HG03521 (cell line): ENCODE measurements around the gene UCK1.
"Not testable (repeated sequence)": the region's sequence is repeated elsewhere in the genome, so short reads cannot be mapped to it uniquely, and the experiment has no call there.

Source experiments
- ATAC-seq: cut with Tn5 transposase; IDR thresholded peaks from one replicate; pipeline ENCODE4 v1.9.1; 2021; ENCODE audit warnings: mild to moderate bottlenecking, moderate library complexity; ENCODE audit not compliant: unreplicated experiment

The UCK1 gene

DNA sequence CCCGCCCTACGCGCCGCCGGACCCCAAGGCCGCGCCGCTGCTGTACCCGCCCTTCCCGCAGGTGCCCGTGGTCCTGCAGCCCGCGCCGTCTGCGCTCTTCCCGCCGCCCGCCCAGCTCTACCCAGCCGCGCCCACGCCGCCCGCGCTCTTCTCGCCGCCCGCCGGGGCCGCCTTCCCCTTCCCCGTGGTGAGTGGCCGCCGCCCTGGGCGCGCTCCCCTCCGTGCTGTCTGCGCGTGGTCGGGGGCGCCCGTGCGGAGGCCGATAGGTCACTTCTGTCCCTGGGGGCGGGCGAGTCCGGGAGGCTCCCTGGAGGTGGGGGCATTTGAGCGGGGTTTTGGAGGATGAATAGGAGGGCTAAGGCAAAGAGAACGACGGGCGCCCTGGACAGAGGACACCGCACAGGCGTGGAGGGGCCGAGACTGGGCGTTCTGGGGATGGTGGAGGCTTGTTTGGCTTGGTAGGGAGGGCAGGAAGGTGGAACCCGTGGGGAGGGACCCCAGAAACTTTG is 23.8 kb upstream of the UCK1 start:
- ATAC-seq: no peak

DNA sequence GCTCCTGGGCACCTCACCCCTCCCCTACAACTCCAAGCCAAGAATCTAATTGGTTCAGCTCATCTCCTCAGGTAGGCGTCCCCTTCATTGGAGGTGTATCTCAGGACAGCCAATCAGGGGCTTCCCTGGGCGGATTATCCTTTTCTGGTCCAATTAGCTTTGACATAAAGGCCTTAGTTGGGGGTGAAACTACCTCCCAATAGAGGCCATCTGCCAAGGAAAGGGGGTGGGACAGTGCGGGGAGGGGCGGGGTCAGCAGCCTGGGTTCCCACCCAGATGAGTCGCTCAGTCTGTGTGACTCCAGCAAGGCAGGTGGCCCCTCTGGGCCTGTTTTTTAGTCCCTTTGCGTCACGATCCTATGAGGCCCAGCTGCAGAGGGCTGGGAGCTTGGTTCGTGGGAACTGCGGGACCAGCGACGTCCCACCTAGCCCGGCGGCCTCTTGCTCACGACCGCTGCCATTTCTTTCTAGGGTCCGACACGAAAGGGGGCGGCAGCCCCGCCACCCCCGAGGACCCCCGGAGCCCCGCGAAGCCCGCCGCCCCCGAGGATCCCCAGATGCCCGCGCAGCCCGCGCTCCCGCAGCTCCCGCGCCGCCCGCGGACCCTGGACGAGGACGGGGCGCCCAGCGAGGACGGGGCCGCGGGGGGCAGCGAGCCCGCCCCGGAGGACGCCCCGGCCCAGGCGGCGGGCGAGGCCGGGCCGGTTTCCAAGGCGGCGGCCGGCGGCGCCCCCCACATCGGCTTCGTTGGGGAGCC is 23.2 kb upstream of the UCK1 start:
- no peak for ATAC-seq

DNA sequence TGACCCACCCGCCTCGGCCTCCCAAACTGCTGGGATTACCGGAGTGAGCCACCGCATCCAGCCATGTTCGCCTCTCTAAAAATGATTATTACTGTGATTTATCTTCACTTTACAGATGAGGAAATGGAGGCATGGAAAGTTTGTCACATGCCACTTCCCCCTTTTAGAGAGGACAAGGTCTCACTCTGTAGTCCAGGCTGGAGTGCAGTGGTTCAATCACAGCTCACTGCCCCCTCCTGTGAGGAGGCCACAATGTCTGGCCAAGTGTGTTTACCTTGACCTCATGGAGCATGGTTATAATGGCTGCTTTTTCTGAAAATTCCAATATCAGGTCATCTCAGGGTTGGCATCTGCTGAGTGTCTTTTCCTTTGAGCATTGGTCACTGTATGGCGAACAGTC is 21.0 kb upstream of the UCK1 start:
- ATAC-seq: no peak

DNA sequence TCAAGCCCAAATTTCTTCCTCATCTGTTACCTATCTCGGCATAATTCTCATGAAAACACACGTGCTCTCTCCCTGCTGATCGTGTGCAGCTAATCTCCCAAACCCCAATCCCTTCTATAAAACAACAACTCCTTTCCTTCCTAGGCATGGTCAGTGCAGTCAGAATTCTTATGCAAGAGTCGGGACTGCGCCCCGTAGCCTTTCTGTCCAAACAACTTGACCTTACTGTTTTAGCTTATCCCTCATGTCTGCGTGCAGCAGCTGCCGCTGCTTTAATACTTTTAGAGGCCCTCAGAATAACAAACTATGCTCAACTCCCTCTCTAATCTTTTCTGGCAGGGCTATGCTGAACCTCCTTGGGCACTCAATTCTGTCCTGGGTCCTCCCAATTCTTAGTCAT is 19.4 kb upstream of the UCK1 start:
- not testable (repeated sequence) for ATAC-seq

DNA sequence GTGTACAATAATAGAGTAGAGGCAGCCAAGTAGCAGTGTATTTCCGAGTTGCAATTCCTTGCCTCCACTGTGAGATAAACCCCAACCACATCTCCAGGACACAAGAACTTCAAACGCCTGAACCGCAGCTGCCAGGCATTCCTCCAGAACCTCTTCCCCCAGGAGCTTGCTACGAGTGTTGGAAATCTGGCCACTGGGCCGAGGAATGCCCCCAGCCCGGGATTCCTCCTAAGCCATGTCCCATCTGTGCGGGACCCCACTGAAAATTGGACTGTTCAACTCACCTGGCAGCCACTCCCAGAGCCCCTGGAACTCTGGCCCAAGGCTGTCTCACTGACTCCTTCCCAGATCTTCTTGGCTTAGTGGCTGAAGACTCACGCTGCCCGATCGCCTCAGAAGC is 18.1 kb upstream of the UCK1 start:
- not testable (repeated sequence) for ATAC-seq

DNA sequence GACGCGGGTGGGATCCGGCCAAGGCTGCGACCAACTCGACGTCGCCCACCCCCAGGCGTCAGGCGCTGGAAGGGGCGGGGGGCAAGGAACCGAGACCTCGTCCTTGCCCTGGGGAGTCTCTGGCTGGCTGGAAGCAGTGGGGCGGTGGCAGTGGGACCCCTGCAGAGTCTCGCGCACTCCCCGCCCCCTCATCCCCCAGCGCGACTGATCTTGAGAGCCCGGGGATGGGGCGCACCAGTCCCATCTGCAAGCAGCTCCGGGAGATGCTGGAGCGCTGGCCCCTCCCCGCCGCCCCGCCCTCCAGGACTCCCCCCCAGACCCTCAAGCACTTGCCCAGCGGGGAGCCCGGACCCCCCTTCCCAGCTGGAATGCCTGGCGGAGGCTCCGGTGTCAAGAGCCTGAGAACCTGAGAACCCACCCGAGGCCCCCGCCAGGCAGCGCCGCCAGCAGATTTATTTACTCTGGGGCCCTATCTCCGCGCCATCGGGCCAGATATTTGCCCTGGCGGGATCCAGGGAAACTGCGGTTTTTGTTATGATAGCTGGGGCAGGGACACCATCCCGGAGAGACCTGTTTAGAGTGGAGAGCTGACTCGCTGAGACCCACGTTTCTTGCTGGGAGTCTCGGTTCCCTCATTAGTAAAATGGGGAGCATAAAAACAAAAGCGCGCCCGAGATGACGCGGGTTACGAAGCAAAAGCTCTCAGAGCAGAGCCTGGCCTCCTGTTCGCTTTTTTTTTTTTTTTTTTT is 15.4 kb upstream of the UCK1 start:
- ATAC-seq: no peak

DNA sequence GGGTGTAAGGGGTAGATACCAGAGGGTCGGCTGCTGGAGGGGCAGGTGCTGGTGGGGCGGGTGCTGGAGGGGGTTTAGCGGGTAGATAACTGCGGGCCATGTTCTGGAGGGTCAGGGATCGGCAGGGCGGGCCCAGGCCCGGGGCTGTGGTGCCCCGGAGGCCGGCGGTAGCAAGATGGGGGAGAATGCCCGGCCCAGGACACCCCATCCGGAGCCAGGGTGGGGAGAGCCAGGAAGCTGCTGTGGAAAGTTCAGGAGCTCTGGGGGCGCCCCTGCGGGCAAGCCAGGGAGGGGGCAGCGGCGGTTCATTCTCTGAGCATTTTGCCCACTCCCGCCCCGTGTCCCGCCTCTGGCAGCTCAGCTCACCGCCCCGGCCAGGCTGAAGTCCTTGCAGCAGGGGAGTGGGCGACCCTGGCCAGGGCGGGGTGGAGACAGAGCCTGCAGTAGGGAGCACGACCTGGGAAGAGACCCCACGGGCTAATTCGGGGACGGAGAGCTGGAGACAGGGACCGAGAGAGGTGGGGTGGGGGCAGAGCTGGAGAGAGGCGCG is 14.8 kb upstream of the UCK1 start:
- ATAC-seq: no peak

DNA sequence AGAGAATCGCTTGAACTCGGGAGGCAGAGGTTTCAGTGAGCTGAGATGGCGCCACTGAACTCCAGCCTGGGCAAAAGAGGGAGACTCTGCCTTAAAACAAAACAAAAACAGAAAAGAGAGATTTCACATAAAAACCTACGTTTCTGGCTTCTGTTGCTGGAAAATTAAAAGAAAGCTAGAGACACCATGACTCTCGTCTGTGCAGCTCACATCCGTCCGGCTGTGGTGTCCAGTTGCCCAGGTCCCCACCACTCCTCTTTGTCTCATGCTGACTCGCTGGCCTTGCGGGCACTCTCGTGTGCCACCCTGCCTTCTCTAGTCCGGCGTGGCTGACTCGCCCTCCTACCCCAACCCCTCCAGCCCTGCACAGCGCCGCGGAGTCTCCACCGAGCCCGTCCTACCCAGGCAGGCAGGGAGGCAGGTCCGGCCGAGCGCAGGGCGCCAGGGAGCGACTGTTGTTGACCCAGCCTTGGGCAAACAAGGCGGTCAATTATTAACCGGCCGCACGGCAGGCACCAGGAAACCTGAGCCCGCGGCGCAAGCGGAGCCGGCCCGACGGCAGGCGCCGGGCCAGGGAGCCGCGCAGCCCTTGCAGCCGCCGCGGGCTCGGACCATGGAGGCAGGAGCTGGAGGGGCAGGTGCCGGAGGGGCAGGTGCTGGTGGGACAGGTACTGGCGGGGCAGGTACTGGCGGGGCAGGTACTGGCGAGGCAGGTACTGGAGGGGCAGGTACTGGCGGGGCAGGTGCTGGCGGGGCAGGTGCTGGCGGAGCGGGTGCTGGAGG is 14.1 kb upstream of the UCK1 start, which contains the start of gene PRRT1B:
Gene PRRT1B (plus strand): TSS at position 521 of the 783 bp plus-strand sequence. CDS start 93 bp downstream, at position 614.
- no peak for ATAC-seq

DNA sequence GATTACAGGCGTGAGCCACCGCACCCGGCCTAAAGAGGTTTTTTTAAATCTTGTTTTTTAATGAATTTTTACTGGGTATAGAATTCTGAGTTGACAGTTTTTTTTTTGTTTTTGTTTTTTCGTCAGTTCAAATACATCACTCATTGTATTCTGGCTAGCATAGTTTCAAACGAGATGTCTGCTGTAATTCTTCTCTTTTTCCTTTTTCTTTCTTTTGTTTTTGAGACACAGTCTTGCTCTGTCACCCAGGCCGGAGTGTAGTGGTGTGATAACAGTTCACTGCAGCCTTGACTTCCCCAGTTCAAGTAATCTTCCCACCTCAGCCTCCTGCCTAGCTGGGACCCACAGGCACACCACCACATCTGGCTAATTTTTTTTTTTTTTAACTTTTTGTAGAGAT is 12.1 kb upstream of the UCK1 start:
- ATAC-seq: no peak

DNA sequence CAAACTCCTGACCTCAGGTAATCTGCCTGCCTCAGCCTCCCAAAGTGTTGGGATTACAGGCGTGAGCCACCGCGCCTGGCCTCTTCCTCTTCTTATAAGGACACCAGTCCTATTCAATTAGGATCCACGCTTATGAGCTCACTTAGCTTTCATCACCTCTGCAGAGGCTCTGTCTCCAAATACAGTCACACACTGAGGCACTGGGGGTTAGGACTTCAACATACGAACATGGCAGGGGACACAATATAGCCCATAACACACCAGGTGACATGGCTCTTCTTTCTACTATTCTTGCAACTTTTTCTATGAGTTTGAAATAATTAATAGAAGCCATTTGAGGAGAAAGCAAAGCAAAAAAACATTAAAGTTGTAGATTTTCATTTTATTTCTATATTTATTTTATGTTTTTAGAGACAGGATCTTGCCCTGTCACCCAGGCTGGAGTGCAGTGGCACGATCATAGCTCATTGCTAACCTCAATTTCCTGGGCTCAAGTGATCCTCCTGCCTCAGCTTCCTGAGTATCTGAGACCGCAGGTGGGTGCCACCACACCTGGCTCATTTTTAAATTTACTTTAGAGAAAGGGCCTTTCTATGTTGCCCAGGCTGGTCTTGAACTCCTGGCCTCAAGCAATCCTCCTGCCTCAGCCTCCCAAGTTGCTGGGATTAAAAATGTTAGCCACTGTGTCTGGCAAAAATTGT is 8.3 kb upstream of the UCK1 start:
- no peak for ATAC-seq

DNA sequence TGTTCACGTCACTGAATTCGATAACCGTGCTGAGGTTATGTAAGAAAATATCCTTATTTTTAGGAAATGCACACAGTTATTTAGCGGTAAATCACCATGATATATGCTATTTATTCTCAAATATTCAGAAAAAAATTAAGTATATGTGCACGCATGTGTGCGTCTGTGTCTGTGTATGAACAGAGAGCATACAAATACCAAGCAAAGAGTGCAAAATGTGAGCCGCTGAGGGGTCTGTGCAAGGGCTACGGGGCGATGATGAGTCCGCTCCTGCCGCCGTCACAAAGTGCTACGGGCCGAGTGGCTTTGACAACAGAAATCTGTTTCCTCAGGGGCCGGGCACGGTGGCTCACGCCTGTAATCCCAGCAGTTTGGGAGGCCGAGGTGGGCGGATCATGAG is 6.9 kb upstream of the UCK1 start:
- ATAC-seq: no peak

DNA sequence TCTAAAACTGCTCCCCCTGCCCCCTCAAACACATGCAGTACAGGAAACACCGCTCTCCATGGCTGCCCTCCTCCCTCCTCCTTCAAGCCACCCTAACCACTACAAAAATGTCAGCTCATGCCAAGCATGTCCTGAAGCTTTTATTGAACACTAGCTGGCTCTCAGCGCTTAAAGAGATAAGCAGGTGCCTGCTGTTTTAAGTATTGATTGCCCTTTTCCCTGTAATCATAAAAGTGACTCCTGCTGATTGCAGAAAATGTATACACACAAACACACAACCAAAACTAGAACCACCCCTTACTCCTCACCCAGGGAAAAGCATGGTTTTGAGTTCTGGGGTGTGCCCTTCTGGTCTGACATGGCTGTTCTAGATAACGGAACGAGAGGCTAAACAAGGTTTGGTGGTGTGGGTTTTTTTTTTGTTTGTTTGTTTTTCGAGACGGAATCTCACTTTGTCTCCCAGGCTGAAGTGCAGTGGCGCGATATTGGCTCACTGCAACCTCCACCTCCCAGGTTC is 3.7 kb upstream of the UCK1 start:
- ATAC-seq: no peak

DNA sequence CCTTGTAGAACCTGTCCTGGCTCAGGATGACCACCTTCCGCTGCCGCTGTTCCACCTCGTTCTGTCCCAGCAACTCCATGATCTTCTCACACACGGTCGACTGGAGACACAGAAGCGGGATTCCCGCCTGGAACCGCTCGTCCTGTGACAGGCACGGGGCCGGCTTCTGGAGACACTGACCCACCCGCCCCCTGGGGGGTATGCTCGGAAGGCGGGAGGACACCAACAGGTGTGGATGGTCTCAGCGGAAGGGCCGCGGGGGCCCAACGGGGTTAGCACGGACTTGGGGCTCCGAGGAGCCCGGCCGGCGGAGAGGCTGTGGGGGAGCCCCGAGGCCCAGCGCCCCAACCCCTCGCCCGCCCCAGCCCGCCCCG is 530 bp downstream of the UCK1 start:
- peak; percentile 30 for ATAC-seq

DNA sequence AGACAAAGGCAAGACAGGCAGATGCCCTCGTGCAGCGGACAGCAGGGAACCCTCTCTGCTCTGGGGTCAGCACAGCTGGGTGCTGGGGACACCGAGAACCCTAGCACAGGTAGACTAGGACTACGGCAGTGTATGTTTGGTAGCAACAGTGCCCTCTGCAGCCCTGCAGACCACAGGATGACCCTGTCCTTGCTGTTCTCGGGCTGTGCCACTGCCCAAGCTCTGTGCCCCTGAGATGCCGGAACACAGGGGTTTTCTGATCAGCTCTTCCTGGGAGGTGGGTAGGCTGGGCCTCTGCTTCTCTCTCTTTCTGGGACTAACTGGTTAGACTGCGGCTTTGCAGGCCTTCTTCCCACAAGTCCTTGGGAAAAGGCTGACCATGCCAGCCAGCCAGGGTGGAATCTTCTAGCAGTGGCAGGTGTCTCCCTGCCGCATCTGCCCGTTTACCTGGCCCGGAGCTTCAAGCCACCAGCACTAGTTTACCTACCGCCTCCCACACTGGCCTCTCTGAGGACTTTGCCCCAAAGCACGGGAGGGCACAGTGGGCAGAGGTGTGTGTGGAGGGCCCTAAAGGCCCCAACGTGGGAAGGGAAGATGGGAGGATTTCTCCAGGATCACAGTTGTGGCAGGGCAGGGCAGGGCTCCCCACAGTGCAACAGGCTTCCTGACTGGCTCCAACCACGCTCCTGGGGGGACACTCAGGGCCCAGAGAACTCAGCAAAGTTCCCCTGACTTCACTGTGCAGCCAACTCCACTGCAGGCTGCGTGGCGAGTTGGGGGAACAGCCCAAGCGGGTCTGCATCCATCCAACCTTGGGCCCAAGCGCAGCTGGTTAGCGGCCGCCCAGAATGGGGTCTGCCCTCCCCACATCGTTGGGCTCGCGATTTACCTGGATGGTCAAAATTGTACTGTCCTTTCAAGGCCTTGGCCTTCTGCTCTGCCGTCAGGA is 1.2 kb downstream of the UCK1 start:
- ATAC-seq: no peak

DNA sequence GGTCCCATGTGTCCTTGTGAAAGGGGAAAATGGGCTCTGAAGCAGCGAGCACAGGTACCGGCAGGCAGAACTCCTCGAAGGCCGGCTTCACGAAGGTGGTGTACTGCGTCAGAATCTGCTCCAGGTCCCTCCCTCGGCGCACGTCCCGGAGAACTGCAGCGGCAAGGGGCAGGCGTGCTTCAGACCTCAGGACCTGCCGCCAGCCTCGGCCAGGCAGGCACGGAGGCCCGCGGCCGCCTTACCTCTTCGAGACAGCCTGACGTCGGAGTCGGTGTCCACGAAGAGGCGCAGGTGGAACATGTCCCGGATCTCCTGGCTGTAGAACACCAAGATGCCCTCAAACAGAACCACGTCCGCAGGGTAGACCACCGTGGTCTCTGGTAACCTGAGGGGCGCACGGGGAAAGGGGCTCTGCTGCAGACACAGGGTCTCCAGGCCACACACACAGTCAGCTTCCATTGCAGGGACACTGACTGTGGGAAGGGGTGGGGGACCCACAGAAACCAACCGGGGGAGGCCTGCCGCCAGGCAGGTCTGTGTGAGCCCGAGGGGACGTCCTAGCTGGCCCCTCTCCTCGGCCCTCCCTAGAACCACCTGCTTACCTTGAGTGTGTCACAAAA is 2.1 kb downstream of the UCK1 start:
- no peak for ATAC-seq

DNA sequence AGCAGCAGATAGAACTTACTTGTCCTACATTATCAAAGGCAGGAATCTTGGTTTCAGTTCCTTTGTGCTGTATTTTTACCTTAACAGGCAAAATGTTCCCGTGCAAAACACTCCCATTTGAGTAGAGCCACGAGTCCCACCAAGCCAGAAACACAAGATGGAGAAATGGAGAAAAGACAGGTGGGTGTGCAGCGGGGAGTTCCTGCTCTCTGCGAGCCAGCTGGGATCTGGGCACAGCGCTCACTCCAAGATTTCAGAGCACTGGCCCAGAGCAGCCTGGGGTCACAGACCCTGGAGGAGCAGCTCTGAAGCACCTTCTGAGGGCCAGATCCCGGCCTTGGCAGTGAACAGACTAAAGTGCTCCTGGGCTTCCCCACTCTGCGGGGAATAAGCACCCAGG is 2.9 kb downstream of the UCK1 start:
- no peak for ATAC-seq

DNA sequence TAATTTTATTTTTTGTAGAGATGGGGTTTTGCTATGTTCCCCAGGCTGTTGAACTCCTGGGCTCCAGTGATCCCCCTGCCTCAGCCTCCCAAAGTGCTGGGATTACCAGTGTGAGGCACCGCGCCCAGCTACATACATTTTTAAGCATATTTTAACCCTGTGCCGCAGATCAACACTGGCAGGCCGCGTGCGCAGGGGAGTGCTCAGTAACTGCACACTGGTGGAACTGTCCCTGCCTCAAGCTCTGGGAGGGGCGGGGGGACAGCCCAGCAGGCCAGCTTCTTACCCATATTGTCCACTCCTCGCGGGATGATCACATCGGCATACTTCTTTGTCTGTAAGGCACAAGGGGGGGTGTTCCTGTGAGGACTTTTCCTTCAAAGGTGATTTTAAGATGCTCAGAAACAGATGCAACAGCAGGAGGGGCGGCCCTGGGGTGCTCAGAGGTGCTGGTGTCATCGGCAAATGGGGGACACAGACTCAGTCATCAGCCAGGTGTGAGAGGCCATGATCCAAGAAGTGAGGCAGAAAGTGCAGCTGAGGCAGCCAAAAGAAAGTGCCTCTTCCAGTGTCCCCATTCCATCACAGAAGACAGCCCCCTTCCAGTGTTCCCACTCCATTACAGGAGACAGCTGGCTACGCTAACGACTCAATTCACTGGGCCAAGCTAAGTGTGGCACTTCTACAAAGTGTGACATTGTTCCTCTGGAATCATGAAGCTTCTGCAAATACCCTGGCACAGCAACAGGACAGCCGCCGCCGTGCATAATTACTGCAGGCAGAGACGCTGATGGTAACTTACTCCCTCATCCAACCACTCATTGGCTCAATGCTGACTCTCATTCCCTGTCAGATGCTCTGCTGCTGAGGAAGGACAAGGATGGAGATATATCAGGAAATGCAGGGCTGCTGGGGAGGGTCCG is 5.2 kb downstream of the UCK1 start:
- no peak for ATAC-seq
